HepG2 (cell line): ENCODE measurements around the gene SLC43A1. TPM values are rescaled to one million over a fixed set of nuclear protein-coding genes. Genes with fewer than 3 reads are reported as not detected.
A peak's percentile ranks its signal among the peaks of the same experiment; 100 is the strongest.

ENCODE experiments used
- BRD4 ChIP-seq: sonication (generic); formaldehyde crosslinking; IDR thresholded peaks from 2 replicates; pipeline ENCODE4 v1.4.0; 2020; ENCODE audit warnings: missing genetic modification reagents
- FIP1L1 ChIP-seq: fragments of 200-400 bp; formaldehyde crosslinking; IDR thresholded peaks from 2 replicates; pipeline ENCODE4 v1.6.1; 2018; ENCODE audit warnings: low read depth, mild to moderate bottlenecking, low read length, moderate library complexity, borderline replicate concordance; ENCODE audit not compliant: insufficient read depth
- GATAD2A ChIP-seq: IDR thresholded peaks from 2 replicates; pipeline ENCODE4 v1.6.1; 2016
- MEIS2 ChIP-seq: sonication (generic); formaldehyde crosslinking; IDR thresholded peaks from 2 replicates; pipeline ENCODE4 v1.9.0; 2021; ENCODE audit warnings: mild to moderate bottlenecking, missing genetic modification reagents
- PAXIP1 ChIP-seq: sonication (generic); formaldehyde crosslinking; conservative IDR thresholded peaks from 2 replicates; pipeline ENCODE4 v1.4.0; 2020; ENCODE audit warnings: mild to moderate bottlenecking, missing genetic modification reagents, moderate library complexity
- PHF20 ChIP-seq: sonication (generic); formaldehyde crosslinking; IDR thresholded peaks from 2 replicates; pipeline ENCODE4 v1.5.0; 2020; ENCODE audit warnings: mild to moderate bottlenecking, missing genetic modification reagents
- PTBP1 ChIP-seq: fragments of 200-400 bp; formaldehyde crosslinking; IDR thresholded peaks from 2 replicates; pipeline ENCODE4 v1.6.1; 2018; ENCODE audit warnings: low read length, low read depth; ENCODE audit not compliant: poor library complexity, severe bottlenecking
- RFXAP ChIP-seq: sonication (generic); formaldehyde crosslinking; IDR thresholded peaks from 2 replicates; pipeline ENCODE4 v1.4.0; 2020; ENCODE audit warnings: missing genetic modification reagents, borderline replicate concordance
- SNRNP70 ChIP-seq: fragments of 200-400 bp; formaldehyde crosslinking; IDR thresholded peaks from 2 replicates; pipeline ENCODE4 v1.6.1; 2017; ENCODE audit warnings: mild to moderate bottlenecking, low read depth, low read length, moderate library complexity
- SRF ChIP-seq: IDR thresholded peaks from 2 replicates; pipeline ENCODE4 v1.6.1; 2011; ENCODE audit warnings: mild to moderate bottlenecking, low read depth, low read length, moderate library complexity
- TEAD2 ChIP-seq: sonication (generic); formaldehyde crosslinking; IDR thresholded peaks from 2 replicates; pipeline ENCODE4 v1.9.0; 2021; ENCODE audit warnings: missing genetic modification reagents
- TIGD3 ChIP-seq: sonication (generic); formaldehyde crosslinking; IDR thresholded peaks from 2 replicates; pipeline ENCODE4 v1.5.1; 2020; ENCODE audit warnings: mild to moderate bottlenecking, missing genetic modification reagents, borderline replicate concordance
- WIZ ChIP-seq: sonication (generic); formaldehyde crosslinking; IDR thresholded peaks from 2 replicates; pipeline ENCODE4 v1.5.1; 2020; ENCODE audit warnings: mild to moderate bottlenecking, missing genetic modification reagents
- ZBTB49 ChIP-seq: sonication (generic); formaldehyde crosslinking; IDR thresholded peaks from 2 replicates; pipeline ENCODE4 v1.4.0; 2020; ENCODE audit warnings: missing genetic modification reagents, borderline replicate concordance
- ZNF274 ChIP-seq: sonication (generic); formaldehyde crosslinking; IDR thresholded peaks from 2 replicates; pipeline ENCODE4 v1.5.1; 2020; ENCODE audit warnings: mild to moderate bottlenecking, missing genetic modification reagents
- ZNF451 ChIP-seq: sonication (generic); formaldehyde crosslinking; IDR thresholded peaks from 2 replicates; pipeline ENCODE4 v1.5.0; 2020; ENCODE audit warnings: mild to moderate bottlenecking, missing genetic modification reagents
- ZNF550 ChIP-seq: sonication (generic); formaldehyde crosslinking; IDR thresholded peaks from 2 replicates; pipeline ENCODE4 v1.4.0; 2020; ENCODE audit warnings: mild to moderate bottlenecking, missing genetic modification reagents, borderline replicate concordance
- ZNF792 ChIP-seq: IDR thresholded peaks from 2 replicates; pipeline ENCODE4 v1.6.1; 2016
- ZNF83 ChIP-seq: sonication (generic); formaldehyde crosslinking; IDR thresholded peaks from 2 replicates; pipeline ENCODE4 v1.4.0; 2020; ENCODE audit warnings: missing genetic modification reagents, mild to moderate bottlenecking, borderline replicate concordance
- polyA plus RNA-seq, 8 experiments: library from polyadenylated mRNA; depleted of rRNA in 3 of 8; stranded (reverse) in 7 of 8; unstranded in 1 of 8; fragments of >200 nt; fragmentation: Illumina TruSeq in 4 of 8; extraction: Trizol in 4 of 8; gene quantifications; 2 replicates each; pipeline versions ENCODE4 v1.2.1 to v1.2.3, GENCODE V29; 2011 to 2016; ENCODE audit warnings: low read depth in 4 of 8, missing spikeins in 1 of 8, mixed read lengths in 1 of 8; ENCODE audit not compliant: insufficient read depth in 1 of 8
- total RNA-seq, 5 experiments: library from RNA; depleted of rRNA; stranded (reverse); fragments of >200 nt; fragmentation: Illumina TruSeq; extraction: Trizol; gene quantifications; 2 replicates each; pipeline ENCODE4 v1.2.3, GENCODE V29; 2016; ENCODE audit warnings: low read depth in 1 of 5
- TF ChIP-seq, protein P1 (sequence below): sonication (generic); formaldehyde crosslinking; IDR thresholded peaks from 2 replicates; pipeline ENCODE4 v1.8.0; 2022; ENCODE audit warnings: low read depth, missing genetic modification reagents
- TF ChIP-seq, protein P2 (sequence below): IDR thresholded peaks from 2 replicates; pipeline ENCODE4 v1.6.1; 2016; ENCODE audit warnings: low read depth, borderline replicate concordance

The SLC43A1 gene
- total and polyA plus RNA-seq, 2 of the 13 experiments (the other 11 are each of a cell fraction or from before 2014, with no cell fraction given) = 72.3 to 87.6 TPM

DNA sequence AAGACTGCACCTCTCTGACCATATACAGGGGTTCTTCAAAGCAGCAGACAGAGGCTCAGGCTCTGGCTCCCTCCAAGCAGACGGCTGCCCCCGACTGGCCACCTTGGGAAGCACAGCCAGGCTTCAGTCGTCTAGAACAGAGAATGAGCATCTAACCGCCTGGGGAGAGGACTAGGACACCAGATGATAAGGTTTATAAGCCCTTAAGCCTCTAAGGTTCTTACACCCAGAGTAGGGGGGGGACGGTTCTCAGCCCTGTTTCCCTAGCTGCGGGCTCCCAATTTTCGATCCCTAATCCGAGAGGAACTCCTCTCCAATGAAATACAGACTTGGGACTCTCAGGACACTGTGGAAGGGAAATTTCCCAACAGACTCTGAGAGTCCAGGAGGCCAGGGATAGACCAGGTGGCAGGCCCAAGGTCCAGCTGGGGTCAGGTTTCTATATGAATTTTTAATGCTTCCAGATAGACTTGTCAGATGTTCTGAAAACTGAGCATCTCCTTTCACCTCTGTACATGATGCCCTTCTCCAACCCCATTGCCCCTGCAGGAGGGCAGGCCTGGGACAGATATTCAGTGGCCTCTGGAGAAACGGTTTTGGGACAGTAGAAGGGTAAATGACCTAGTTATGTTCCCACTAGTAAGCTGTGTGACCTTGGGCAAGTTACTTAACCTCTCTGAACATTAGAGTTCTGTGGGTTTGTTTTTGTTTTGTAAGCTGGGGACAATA is 34.9 kb downstream of the SLC43A1 start (continued):
- TF ChIP-seq TIGD3 (CRISPR knock-in tag) (no peak), GATAD2A (CRISPR knock-in tag) (no peak), ZNF274 (CRISPR knock-in tag) (no peak), RFXAP (CRISPR knock-in tag) (no peak), PTBP1 (no peak), BRD4 (CRISPR knock-in tag) (no peak), ZNF83 (CRISPR knock-in tag) (no peak), ZBTB49 (CRISPR knock-in tag) (no peak), FIP1L1 (no peak), TEAD2 (CRISPR knock-in tag) (no peak), ZNF451 (CRISPR knock-in tag) (no peak), ZNF792 (no peak), SNRNP70 (no peak), PAXIP1 (peak; percentile 71), ZNF550 (CRISPR knock-in tag) (no peak), SRF (no peak), MEIS2 (CRISPR knock-in tag) (no peak), WIZ (CRISPR knock-in tag) (no peak), PHF20 (CRISPR knock-in tag) (no peak)
- TF ChIP-seq, protein P1, sequence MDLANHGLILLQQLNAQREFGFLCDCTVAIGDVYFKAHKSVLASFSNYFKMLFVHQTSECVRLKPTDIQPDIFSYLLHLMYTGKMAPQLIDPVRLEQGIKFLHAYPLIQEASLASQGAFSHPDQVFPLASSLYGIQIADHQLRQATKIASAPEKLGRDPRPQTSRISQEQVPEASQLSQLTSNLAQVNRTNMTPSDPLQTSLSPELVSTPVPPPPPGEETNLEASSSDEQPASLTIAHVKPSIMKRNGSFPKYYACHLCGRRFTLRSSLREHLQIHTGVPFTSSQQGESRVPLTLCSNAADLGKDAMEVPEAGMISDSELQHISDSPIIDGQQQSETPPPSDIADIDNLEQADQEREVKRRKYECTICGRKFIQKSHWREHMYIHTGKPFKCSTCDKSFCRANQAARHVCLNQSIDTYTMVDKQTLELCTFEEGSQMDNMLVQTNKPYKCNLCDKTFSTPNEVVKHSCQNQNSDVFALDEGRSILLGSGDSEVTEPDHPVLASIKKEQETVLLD (CRISPR knock-in tag) = no peak
- TF ChIP-seq, protein P2, sequence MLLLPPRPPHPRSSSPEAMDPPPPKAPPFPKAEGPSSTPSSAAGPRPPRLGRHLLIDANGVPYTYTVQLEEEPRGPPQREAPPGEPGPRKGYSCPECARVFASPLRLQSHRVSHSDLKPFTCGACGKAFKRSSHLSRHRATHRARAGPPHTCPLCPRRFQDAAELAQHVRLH = no peak
